GM23338 (cell line): ENCODE measurements around the gene SIVA1. TPM values are rescaled to one million over a fixed set of nuclear protein-coding genes. Genes with fewer than 3 reads are reported as not detected.

Source experiments
- ATAC-seq: fragments of 200-7000 bp; cut with Tn5 transposase; 3 replicates; pipeline ENCODE4 v1.9.1; 2020
- DNase-seq: peaks from one replicate; pipeline ENCODE4 v3.0.0-alpha.2; 2015; ENCODE audit warnings: low spot score
- H2AFZ ChIP-seq: fragments of 200-600 bp; sonication (generic); 2 replicates; pipeline ENCODE4 v1.8.0; 2016; ENCODE audit warnings: antibody characterized with exemption, mild to moderate bottlenecking, moderate library complexity
- H3F3A ChIP-seq: fragments of 200-600 bp; sonication (generic); replicated peaks from 2 replicates; pipeline ENCODE4 v1.8.0; 2017; ENCODE audit warnings: antibody characterized with exemption, mixed run types, low read depth
- H3K27ac ChIP-seq: fragments of 200-600 bp; sonication (generic); 2 replicates; pipeline ENCODE4 v1.6.1; 2016; ENCODE audit warnings: low read depth
- H3K27me3 ChIP-seq: fragments of 200-600 bp; sonication (generic); 2 replicates; pipeline ENCODE4 v1.8.0; 2016; ENCODE audit warnings: mild to moderate bottlenecking, mixed run types, moderate library complexity; ENCODE audit not compliant: insufficient read depth
- H3K36me3 ChIP-seq: fragments of 200-600 bp; sonication (generic); 2 replicates; pipeline ENCODE4 v1.8.0; 2016; ENCODE audit warnings: mild to moderate bottlenecking; ENCODE audit not compliant: insufficient read depth
- H3K4me1 ChIP-seq: fragments of 200-600 bp; sonication (generic); 2 replicates; pipeline ENCODE4 v1.8.0; 2016; ENCODE audit warnings: mild to moderate bottlenecking, moderate library complexity; ENCODE audit not compliant: insufficient read depth
- H3K4me2 ChIP-seq: fragments of 200-600 bp; sonication (generic); 2 replicates; pipeline ENCODE4 v1.7.1; 2017; ENCODE audit warnings: mixed run types
- H3K4me3 ChIP-seq: fragments of 200-600 bp; sonication (generic); 2 replicates; pipeline ENCODE4 v1.6.1; 2016; ENCODE audit warnings: mixed run types
- H3K79me2 ChIP-seq: fragments of 200-600 bp; sonication (generic); replicated peaks from 2 replicates; pipeline ENCODE4 v1.8.0; 2017; ENCODE audit warnings: mild to moderate bottlenecking; ENCODE audit not compliant: insufficient read depth
- H3K9me2 ChIP-seq: fragments of 200-600 bp; sonication (generic); 2 replicates; pipeline ENCODE4 v1.8.0; 2017; ENCODE audit not compliant: insufficient read depth
- H4K20me1 ChIP-seq: fragments of 200-600 bp; sonication (generic); replicated peaks from 2 replicates; pipeline ENCODE4 v1.8.0; 2017; ENCODE audit warnings: mild to moderate bottlenecking; ENCODE audit not compliant: insufficient read depth
- H3K27ac Mint-ChIP-seq: 2 replicates; pipeline ENCODE4 v1.8.0; 2020; ENCODE audit warnings: inconsistent platforms, mild to moderate bottlenecking, moderate library complexity, mixed read lengths
- H3K27me3 Mint-ChIP-seq: 3 replicates; pipeline ENCODE4 v1.8.0; 2022; ENCODE audit warnings: low read depth, mild to moderate bottlenecking, moderate library complexity, mixed read lengths, inconsistent platforms; ENCODE audit not compliant: insufficient read depth, poor library complexity
- H3K36me3 Mint-ChIP-seq: 3 replicates; pipeline ENCODE4 v1.8.0; 2021; ENCODE audit warnings: low read depth, mild to moderate bottlenecking, inconsistent platforms, moderate library complexity, mixed read lengths
- H3K4me1 Mint-ChIP-seq: 3 replicates; pipeline ENCODE4 v1.8.0; 2020; ENCODE audit warnings: mild to moderate bottlenecking, inconsistent platforms, mixed read lengths
- H3K4me3 Mint-ChIP-seq: 3 replicates; pipeline ENCODE4 v1.8.0; 2021; ENCODE audit warnings: moderate library complexity, mild to moderate bottlenecking, inconsistent platforms, mixed read lengths
- H3K9me3 Mint-ChIP-seq: 3 replicates; pipeline ENCODE4 v1.8.0; 2020; ENCODE audit warnings: moderate library complexity, mild to moderate bottlenecking, inconsistent platforms, mixed read lengths
- CREB1 ChIP-seq: fragments of 250-450 bp; sonication (Bioruptor Pico); IDR thresholded peaks from 2 replicates; pipeline ENCODE4 v1.5.0; 2020; ENCODE audit warnings: low read depth, mild to moderate bottlenecking, moderate library complexity
- CTCF ChIP-seq, 2 experiments: fragments of 200-600 bp in 1 of 2; sonication (generic) in 1 of 2; conservative IDR thresholded peaks; 2 replicates each; pipeline versions ENCODE4 v1.5.1 to v1.6.1; 2016 to 2017; ENCODE audit warnings: antibody characterized with exemption in 2 of 2, low read depth in 2 of 2, mild to moderate bottlenecking in 2 of 2, moderate library complexity in 1 of 2
- REST ChIP-seq: IDR thresholded peaks from one replicate; pipeline ENCODE4 v1.6.1; 2018; ENCODE audit warnings: antibody characterized with exemption; ENCODE audit not compliant: unreplicated experiment
- ZNF462 ChIP-seq: fragments of 250-450 bp; sonication (Bioruptor Pico); IDR thresholded peaks from 2 replicates; pipeline ENCODE4 v1.5.0; 2020; ENCODE audit warnings: mild to moderate bottlenecking, moderate library complexity
- polyA plus RNA-seq: library from polyadenylated mRNA; unstranded; fragments of >200 nt; fragmentation: Nextera tagmentation; extraction: Ambion mirVana; gene quantifications from 2 replicates; pipeline ENCODE4 v1.2.1, GENCODE V29; 2016
- total RNA-seq: library from RNA; depleted of rRNA; stranded (reverse); fragments of >200 nt; shearing (Covaris generic); gene quantifications from 2 replicates; pipeline ENCODE4 v1.2.3, GENCODE V29; 2014

Gene SIVA1
- total and polyA plus RNA-seq, 2 experiments from 2014 or later = 215 to 392 TPM

- Histone ChIP-seq H3K9me2 (no peaks in the 10 kb centered on the region), H3K4me1 (peaks cover 23% of the 10 kb centered on the region), H2AFZ (no peak overlapping the region), H4K20me1 (peaks cover 15% of the 10 kb centered on the region; the same call in 1 of the 2 replicates), H3K4me3 (no peak overlapping the region), H3F3A (no peaks in the 10 kb centered on the region), H3K79me2 (peaks cover 16% of the 10 kb centered on the region), H3K4me2 (no peak overlapping the region; the same call in 1 of the 2 replicates), H3K27ac (no peak overlapping the region), H3K36me3 (no peaks in the 10 kb centered on the region), H3K27me3 (peaks cover 24% of the 10 kb centered on the region)
- Mint-ChIP-seq H3K4me3 (peak overlapping the region; percentile 76), H3K36me3 (peaks cover 3% of the 10 kb centered on the region; the same call in 2 of the 3 replicates), H3K27ac (no peak overlapping the region), H3K27me3 (peaks cover 29% of the 10 kb centered on the region), H3K4me1 (peaks cover 27% of the 10 kb centered on the region), H3K9me3 (no peaks in the 10 kb centered on the region)
- no peak for TF ChIP-seq REST
- no peak for TF ChIP-seq CREB1
- TF ChIP-seq CTCF (conservative IDR thresholded peaks at IDR 0.05; ENCODE audit: low read depth in 2 of 2) = peak; percentile 55
- DNase-seq (peak; percentile 64), ATAC-seq (peak; percentile 13)
Measured at GRCh38 chr14:104792945-104793702, 40.2 kb downstream of the SIVA1 start.

DNA sequence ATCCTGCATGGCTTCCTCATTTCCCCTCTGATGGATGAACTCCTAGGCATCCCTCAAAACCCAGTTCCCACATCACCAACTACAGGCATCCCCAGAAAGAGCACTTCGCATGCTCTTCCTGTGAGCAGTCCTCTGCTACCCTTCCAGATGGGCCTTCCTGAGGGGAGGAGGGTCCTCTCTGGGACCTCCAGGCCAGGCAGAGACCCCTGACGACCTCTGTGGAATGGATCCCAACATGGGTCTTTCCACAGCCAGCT is 40.7 kb downstream of the SIVA1 start:
- Histone ChIP-seq H3K4me2 (no peak overlapping the region), H3K79me2 (peaks cover 16% of the 10 kb centered on the region), H2AFZ (no peak overlapping the region), H3K4me1 (peaks cover 23% of the 10 kb centered on the region), H3K9me2 (no peaks in the 10 kb centered on the region), H3K4me3 (0 out of 2 replicates have a peak overlapping the region, but pooled peaks have one; percentile 74), H3F3A (no peaks in the 10 kb centered on the region), H3K36me3 (no peaks in the 10 kb centered on the region), H3K27ac (no peak overlapping the region), H3K27me3 (peaks cover 29% of the 10 kb centered on the region), H4K20me1 (peaks cover 15% of the 10 kb centered on the region; the same call in 1 of the 2 replicates)
- no peak for TF ChIP-seq ZNF462
- no peaks in the 10 kb centered on the region for H3K9me3 Mint-ChIP-seq
- no peak for ATAC-seq
- peaks cover 3% of the 10 kb centered on the region; the same call in 2 of the 3 replicates for H3K36me3 Mint-ChIP-seq
- peaks cover 33% of the 10 kb centered on the region for H3K27me3 Mint-ChIP-seq
- no peak for DNase-seq
- peaks cover 30% of the 10 kb centered on the region for H3K4me1 Mint-ChIP-seq
- H3K4me3 Mint-ChIP-seq = peak overlapping the region; percentile 76
- H3K27ac Mint-ChIP-seq = no peak overlapping the region
